Measurements from ENCODE around the gene FSIP2. TPM values are rescaled to one million over a fixed set of nuclear protein-coding genes. Genes with fewer than 3 reads are reported as not detected.

The FSIP2 gene
- total RNA-seq, 4 donors from 2014 or later = 1.7 to 8.4 (median 5.3) TPM

DNA sequence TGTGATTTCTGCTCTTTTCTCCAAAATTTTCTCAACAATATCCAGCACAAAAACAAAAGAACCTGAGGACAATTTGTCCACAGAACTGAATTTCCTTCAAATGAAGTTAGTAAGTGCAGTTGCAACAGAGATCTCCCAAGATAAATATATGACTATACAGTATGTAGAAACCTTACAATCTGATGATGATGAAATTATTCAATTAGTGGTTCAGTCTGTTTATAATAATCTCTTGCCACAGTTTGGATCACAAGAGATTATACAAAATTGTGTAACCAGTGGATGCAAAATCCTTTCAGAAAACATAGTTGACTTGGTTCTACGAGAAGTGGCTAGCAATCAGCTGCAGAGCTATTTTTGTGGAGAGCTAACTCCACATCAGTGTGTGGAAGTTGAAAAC, 68.7 kb downstream of the FSIP2 start:
- no peak overlapping the region for H3K4me3 ChIP-seq
- no peak for TF ChIP-seq POLR2A (IDR thresholded peaks at IDR 0.05)
- H3K4me1 ChIP-seq = no peaks in the 10 kb centered on the region
- no peaks in the 10 kb centered on the region for H3K9me3 ChIP-seq
- no peak for DNase-seq
- H3K36me3 ChIP-seq = no peaks in the 10 kb centered on the region
- no peak overlapping the region for H3K27ac ChIP-seq
- no peaks in the 10 kb centered on the region for H3K27me3 ChIP-seq

DNA sequence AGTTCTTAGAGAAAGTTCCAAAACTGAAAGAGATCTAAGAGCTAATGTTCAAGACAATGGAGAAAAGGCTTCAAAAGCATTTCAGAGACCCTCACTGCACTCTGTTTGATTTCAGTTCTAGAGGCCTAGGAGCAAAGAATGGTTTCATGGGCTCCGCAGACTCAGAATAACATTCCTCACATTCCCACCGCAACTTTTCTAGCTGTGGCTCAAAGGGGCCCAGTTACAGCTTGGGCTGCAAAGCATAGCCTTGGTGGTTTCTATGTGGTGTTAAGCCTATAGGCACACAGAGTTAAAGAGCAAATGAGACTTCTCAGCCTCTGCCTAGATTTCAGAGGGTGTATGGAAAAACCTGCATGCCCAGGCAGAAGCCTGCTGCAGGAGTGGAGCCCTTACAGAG, 73.0 kb downstream of the FSIP2 start:
- no peak for DNase-seq
- H3K4me3 ChIP-seq = no peak overlapping the region
- no peaks in the 10 kb centered on the region for H3K36me3 ChIP-seq
- no peaks in the 10 kb centered on the region for H3K9me3 ChIP-seq
- TF ChIP-seq, protein P1, sequence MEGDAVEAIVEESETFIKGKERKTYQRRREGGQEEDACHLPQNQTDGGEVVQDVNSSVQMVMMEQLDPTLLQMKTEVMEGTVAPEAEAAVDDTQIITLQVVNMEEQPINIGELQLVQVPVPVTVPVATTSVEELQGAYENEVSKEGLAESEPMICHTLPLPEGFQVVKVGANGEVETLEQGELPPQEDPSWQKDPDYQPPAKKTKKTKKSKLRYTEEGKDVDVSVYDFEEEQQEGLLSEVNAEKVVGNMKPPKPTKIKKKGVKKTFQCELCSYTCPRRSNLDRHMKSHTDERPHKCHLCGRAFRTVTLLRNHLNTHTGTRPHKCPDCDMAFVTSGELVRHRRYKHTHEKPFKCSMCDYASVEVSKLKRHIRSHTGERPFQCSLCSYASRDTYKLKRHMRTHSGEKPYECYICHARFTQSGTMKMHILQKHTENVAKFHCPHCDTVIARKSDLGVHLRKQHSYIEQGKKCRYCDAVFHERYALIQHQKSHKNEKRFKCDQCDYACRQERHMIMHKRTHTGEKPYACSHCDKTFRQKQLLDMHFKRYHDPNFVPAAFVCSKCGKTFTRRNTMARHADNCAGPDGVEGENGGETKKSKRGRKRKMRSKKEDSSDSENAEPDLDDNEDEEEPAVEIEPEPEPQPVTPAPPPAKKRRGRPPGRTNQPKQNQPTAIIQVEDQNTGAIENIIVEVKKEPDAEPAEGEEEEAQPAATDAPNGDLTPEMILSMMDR (IDR thresholded peaks at IDR 0.05) = no peak
- no peak for TF ChIP-seq POLR2A (IDR thresholded peaks at IDR 0.05)
- no peaks in the 10 kb centered on the region for H3K4me1 ChIP-seq
- H3K27ac ChIP-seq = no peak overlapping the region
- H3K27me3 ChIP-seq = no peaks in the 10 kb centered on the region

DNA sequence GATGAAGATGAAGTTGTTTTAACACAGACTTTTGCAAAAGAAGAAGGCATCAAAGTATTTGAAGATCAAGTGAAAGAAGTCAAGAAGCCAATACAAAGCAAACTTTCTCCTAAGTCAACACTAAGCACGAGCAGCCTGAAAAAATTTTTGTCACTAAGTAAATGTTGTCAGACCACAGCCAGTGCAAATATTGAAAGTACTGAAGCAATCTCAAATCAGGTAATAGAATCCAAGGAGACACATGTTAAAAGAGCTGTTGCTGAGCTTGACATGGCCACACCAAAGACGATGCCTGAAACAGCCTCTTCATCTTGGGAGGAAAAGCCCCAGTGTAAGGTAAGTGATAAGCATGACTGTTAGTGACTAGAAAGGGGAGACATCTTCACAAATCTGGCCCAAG, 75.1 kb downstream of the FSIP2 start:
- Histone ChIP-seq H3K4me1 (no peaks in the 10 kb centered on the region), H3K27me3 (no peaks in the 10 kb centered on the region), H3K4me3 (no peak overlapping the region), H3K27ac (no peak overlapping the region), H3K9me3 (no peaks in the 10 kb centered on the region), H3K36me3 (no peaks in the 10 kb centered on the region)
- no peak for DNase-seq
- TF ChIP-seq, protein P1 (IDR thresholded peaks at IDR 0.05) = no peak
- TF ChIP-seq POLR2A (IDR thresholded peaks at IDR 0.05) = no peak

DNA sequence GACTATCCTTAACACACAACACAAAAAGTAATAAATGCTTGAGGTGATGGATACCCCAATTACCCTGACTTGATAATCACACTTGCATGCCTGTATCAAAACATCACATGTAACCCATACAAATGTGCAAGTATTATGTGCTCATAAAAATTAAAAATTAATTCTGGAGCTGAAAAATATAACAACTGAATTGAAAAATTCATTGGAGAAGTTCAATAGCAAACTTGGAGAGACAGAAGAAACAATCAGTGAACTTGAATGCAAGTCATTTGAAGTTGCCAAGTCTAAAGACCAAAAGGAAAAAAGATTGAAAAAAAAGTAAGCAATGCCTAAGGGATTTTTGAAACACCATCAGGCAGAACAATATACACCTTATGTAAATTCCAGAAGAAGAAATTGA, 79.4 kb downstream of the FSIP2 start:
- H3K27ac ChIP-seq = no peak overlapping the region
- TF ChIP-seq, protein P1 (IDR thresholded peaks at IDR 0.05) = no peak
- no peak for TF ChIP-seq POLR2A (IDR thresholded peaks at IDR 0.05)
- no peaks in the 10 kb centered on the region for H3K27me3 ChIP-seq
- no peaks in the 10 kb centered on the region for H3K4me1 ChIP-seq
- no peaks in the 10 kb centered on the region for H3K9me3 ChIP-seq
- no peak for DNase-seq
- no peaks in the 10 kb centered on the region for H3K36me3 ChIP-seq
- no peak overlapping the region for H3K4me3 ChIP-seq

DNA sequence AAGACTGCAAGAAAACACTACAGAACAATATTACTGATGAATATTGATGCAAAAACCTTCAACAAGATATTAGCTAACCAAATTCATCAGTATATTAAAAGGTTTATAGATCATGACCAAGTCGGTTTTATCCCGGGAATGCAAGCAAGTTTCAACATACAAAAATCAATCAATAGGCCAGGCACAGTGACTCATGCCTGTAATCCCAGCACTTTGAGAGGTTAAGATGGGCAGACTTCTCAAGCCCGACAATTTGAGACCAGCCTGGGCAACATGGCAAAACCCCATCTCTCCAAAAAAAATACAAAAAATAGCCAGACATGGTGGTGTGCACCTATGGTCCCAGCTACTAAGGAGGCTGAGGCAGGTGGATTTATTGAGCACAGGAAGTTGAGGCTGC, 82.9 kb downstream of the FSIP2 start:
- no peak overlapping the region for H3K27ac ChIP-seq
- no peaks in the 10 kb centered on the region for H3K36me3 ChIP-seq
- no peaks in the 10 kb centered on the region for H3K27me3 ChIP-seq
- no peaks in the 10 kb centered on the region for H3K9me3 ChIP-seq
- no peaks in the 10 kb centered on the region for H3K4me1 ChIP-seq
- H3K4me3 ChIP-seq = no peak overlapping the region
- no peak for DNase-seq
- TF ChIP-seq POLR2A (IDR thresholded peaks at IDR 0.05) = no peak
- TF ChIP-seq, protein P1 (IDR thresholded peaks at IDR 0.05) = no peak

DNA sequence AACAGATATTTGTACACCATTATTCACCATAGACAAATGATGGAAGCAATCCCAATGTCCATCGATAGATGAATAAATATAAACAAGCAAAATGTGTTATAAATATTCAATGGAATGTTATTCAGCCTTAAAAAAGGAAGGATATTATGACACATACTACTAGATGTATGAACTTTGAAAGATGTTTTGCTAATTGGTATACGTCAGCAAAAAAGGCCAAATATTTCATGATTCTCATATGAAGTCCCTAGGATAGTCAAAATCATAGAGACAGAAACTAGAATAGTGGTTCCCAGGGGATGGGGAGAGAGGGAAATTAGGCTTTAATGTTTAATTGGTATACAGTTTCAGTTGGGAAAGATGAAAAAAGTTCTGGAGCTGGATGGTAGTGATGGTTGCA, 85.2 kb downstream of the FSIP2 start:
- H3K27ac ChIP-seq = no peak overlapping the region
- H3K36me3 ChIP-seq = no peaks in the 10 kb centered on the region
- no peaks in the 10 kb centered on the region for H3K27me3 ChIP-seq
- TF ChIP-seq, protein P1 (IDR thresholded peaks at IDR 0.05) = no peak
- TF ChIP-seq POLR2A (IDR thresholded peaks at IDR 0.05) = no peak
- no peak for DNase-seq
- no peaks in the 10 kb centered on the region for H3K4me1 ChIP-seq
- no peak overlapping the region for H3K4me3 ChIP-seq
- no peaks in the 10 kb centered on the region for H3K9me3 ChIP-seq
